ENCODE data around the gene SSTR1.

DNA sequence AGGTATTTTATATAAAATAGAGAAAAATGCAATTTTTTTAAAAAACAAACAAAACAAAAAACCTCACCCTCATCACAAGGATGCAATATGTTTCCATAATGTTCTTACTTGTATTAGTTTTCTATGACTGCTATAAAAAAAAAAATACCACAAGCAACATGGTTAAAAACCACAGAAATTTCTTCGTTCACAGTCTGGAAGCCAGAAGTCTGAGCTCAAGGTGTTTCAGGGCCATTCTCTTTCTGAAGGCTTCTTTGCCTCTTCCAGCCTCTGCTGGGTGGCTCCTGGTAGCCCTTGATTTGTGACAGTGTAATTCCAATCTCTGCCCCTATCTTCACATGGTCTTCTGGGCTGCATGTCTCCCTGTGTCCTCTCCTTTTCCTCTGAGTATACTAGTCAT is 21.5 kb upstream of the SSTR1 start:
- TF ChIP-seq, protein P1, sequence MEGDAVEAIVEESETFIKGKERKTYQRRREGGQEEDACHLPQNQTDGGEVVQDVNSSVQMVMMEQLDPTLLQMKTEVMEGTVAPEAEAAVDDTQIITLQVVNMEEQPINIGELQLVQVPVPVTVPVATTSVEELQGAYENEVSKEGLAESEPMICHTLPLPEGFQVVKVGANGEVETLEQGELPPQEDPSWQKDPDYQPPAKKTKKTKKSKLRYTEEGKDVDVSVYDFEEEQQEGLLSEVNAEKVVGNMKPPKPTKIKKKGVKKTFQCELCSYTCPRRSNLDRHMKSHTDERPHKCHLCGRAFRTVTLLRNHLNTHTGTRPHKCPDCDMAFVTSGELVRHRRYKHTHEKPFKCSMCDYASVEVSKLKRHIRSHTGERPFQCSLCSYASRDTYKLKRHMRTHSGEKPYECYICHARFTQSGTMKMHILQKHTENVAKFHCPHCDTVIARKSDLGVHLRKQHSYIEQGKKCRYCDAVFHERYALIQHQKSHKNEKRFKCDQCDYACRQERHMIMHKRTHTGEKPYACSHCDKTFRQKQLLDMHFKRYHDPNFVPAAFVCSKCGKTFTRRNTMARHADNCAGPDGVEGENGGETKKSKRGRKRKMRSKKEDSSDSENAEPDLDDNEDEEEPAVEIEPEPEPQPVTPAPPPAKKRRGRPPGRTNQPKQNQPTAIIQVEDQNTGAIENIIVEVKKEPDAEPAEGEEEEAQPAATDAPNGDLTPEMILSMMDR (IDR thresholded peaks at IDR 0.05; ENCODE audit: insufficient read depth, low read depth, low read length), result no peak
- TF ChIP-seq EZH2 (IDR thresholded peaks at IDR 0.05; ENCODE audit: insufficient read depth, low read length), result no peak

Measured in astrocyte (in vitro differentiated cells and primary cell).